Stimulated activated CD8-positive, alpha-beta memory T cell treated with anti-CD3 and anti-CD28 coated beads, Interleukin-4, amount 100 ng/mL, for 24 hours (primary cell): ENCODE measurements around the gene RNF145.
"Not testable (repeated sequence)": the region's sequence is repeated elsewhere in the genome, so short reads cannot be mapped to it uniquely, and the experiment has no call there.

Experiments
- DNase-seq: peaks from one replicate; pipeline ENCODE4 v3.0.0-alpha.2; 2020; ENCODE audit warnings: low read depth

RNF145 gene

GRCh38 chr5:159190170-159190569 is 19.2 kb downstream of the RNF145 start:
- no peak for DNase-seq

DNA sequence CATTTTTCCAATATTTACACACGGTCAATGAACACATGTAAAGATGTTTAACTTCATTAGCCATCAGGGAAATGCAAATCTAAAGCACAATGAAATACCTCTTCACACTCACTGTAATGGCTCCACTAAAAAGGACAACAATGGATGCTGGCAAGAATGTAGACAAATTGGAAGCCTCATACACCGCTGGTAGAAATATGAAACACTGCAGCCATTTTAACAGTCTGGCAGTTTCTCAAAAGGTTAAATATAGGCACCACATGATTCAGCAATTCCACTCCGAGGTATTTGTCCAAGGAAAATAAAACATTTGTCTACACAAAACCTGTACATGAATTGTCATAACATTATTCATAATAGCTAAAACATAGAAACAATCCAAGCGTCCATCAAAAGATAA is 20.0 kb downstream of the RNF145 start:
- no peak for DNase-seq

DNA sequence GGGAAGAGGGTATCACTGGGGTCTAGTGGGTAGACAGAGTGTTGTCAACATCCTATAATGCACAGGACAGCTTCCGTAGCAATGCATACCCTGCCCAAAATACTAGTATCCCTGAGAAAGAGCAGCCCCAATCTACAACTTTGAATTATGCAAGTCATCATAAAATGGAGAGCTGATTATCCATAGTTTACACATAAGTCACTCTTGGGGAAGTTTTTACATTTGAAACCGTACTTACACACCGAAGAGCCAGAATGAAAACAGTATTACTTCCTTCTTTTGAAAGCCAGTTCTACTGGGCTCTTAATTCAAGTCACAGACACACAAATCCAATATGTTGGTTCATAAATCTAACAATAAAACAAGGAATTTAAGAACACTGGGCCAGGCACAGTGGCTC is 21.6 kb downstream of the RNF145 start:
- no peak for DNase-seq

- no peak for DNase-seq
These were observed 23.0 kb downstream of the RNF145 start for GRCh38 chr5:159186319-159186718.

- DNase-seq: no peak
These were observed 23.6 kb downstream of the RNF145 start for GRCh38 chr5:159185773-159186172.

DNA sequence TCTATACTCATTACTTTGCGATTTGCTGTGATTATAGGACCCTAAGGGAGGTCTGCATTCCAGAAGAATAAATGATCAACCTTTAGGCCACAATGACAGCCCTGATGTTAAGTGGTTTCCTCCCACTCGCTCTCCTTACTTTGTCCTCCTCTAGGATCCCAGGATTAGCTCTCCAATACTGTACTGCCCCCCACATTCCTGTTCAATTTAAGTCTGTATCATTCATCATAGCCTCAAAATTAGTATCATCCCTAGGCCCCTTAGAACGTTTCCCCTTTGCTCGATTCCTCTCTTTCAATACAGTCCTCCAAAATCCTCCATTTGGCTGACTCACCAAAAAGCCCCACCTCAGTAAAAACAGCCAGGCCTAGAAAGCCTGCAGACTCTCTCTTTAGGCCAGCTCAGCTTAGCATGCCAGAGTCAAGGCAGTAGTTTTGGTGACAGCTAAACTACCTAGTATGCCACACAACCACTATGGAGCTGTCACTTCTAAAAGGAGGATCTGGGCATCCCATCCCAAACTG is 24.4 kb downstream of the RNF145 start:
- no peak for DNase-seq

DNA sequence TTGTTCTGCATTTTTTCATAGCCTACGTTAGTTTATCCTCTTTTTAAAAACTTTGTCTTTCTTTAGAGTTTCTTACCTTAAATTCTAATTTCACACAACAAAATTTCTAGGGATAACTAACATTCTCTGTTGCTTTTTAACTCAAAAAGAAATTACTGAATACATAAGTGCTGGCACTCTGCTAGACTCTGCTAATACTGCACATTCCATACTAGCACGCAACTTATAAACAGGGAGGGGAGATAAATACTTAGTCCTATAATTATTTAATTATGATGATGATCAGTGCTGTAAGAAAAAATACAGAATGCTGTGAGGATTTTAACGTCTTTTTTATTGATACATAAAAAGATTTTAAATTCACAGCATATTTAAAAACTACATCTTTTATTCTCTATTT is 25.1 kb downstream of the RNF145 start:
- DNase-seq: no peak

GRCh38 chr5:159183247-159183646 is 26.1 kb downstream of the RNF145 start:
- DNase-seq: no peak

- DNase-seq: no peak
These were observed 26.7 kb downstream of the RNF145 start for GRCh38 chr5:159182691-159183090.

DNA sequence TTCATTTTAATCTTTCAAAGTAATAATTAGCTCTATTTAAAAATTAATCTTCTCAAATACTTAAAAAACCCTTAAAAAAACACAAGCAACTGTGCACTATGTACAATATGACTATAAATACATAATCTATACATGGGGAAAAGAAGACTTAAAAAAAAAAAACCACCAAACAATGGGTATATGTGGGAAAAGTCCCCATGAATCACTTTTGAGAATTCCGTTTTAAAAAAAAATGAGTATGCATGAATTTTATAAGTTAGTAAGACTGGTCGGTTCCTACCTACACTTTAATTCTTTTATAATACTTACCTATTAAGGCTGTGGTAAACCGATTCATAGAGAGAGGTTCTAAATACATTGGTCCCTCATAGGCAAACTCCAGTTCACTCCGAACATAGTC is 27.7 kb downstream of the RNF145 start:
- no peak for DNase-seq

GRCh38 chr5:159181152-159181551 is 28.2 kb downstream of the RNF145 start:
- no peak for DNase-seq

GRCh38 chr5:159179529-159180305 is 29.6 kb downstream of the RNF145 start:
- DNase-seq: no peak

DNA sequence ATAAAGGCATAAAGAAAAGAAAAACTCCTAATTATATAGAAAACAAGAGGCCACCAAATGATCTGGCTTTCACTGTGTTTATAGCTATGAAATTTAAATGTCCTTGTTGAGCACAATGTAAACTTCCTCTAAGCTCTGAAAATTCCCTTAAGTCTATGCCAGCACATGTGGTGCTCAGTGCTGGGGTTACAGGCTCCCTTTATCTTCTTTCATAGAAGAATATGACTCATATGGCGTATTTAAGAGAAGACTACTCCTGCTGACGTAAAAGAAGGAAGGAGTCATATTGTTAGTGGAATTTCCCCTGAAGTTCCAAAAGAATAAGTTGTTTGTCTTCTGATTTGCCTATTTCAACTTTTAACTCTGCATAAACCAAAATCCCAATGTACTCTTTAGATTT is 30.4 kb downstream of the RNF145 start:
- no peak for DNase-seq

DNA sequence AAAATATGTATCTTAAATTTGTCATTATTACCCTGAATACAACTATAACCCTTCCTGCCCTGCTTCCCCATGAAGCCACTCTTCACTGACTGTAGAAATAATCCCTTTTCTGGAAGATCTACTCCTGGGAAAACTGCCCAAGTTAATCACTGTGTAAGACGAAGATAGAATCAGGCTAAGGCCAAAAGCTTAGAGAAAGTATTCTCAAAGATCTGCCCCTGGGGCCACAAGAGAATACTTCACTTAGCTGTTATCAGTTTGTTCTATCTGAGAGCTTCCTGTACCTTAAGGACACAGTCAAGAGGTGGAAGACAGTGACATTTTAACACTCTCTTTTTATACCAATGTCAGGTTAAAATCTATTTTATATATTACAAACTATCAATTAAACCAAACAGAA is 33.8 kb downstream of the RNF145 start:
- no peak for DNase-seq

DNA sequence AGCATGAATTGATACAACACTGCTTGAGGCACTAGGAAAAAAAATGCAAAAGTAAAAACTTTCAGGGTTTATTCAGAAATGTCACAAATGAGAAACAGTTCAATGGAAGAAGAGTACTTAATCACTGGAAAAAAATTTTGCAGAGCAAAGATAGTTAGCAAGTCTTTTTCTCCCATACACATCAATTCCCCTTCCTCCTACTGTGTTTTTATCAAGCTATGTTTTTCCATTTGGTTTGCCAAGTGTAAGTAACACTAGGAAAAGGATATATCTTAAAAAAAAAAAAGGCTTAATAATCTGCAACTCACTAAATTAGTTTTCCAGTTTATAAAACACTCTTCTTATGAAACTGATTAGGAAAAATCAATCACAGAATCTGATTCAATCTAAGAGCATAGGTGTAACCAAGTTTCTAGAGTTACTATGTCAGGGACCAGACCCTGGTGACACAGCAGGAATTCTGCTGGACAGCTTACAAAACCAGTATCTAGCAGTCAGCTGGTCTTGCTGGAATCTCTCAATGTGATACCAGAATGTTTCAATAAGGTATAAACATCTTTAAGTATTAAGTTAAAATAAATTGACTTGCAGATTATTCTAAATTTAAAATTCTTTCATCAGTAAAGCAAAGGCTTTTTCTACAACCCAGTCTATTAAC is 34.7 kb downstream of the RNF145 start:
- no peak for DNase-seq

DNA sequence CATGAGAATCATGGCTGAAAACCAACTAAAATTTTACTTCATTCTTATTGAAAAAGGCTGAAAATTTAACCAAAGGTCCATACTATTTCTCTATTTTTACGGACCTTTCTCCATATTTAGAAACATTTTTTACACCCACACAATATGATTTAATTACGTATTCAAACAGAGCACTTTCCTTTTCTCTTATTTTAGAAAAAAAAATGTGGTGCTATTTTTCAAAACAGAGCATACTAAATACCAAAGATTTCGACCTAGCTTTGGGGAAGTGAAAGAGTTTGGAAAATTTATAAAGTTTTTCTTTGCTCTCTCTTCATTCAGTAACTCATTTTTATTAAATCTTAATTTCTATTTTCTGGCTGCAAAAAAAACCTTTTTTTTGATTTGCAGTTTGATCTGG is 38.1 kb downstream of the RNF145 start:
- no peak for DNase-seq

DNA sequence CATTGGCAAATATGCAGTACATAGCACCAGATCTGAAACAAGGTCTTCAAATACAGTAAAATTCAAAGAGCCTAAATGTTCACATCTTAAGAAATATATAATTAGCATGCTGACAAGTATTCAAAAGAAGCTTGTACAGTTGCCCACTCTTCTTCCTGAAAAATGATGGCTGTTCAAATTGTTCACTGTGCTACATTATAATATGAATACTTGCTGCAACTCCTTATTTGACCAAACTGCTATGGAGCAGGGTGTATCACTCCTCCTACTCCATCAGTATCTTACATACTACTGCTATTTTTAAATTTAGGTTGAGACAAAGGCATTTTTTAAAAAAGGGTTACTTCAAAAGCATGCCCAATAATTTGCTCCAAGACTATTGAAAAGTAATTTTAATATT is 39.3 kb downstream of the RNF145 start:
- no peak for DNase-seq

GRCh38 chr5:159166416-159166815 is 42.9 kb downstream of the RNF145 start:
- no peak for DNase-seq

- no peak for DNase-seq
These were observed 45.7 kb downstream of the RNF145 start for GRCh38 chr5:159163701-159164046.

DNA sequence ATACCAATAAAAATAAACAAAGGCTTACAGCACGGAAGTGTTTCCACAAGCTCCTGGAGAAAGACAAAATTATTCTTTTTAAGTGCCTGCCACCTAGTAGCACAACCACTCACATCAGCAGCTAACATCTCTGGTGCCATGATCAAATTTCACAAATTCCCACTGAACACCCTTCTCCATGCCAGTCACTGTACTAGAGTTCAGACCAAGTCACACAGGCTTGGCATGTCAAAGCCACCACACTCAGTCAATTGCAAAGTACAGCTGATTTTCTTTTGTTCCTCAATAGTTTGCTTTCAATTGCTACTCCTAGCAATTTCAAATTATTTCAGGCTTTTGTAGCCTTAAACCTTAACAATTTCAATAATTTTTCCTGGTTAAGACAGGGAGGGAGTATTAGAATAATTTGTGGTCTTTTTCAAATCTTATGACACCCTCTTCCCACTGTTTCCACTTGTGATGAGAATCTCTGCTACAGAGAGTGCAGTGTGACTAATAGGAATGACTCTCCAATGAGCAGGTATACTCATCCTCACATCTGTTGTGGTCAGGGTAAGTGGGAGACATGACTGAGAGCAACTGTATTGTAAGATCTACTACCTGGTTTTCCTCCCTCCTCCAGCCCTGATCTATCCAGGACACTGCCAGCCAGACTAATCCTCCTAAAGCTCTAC is 46.2 kb downstream of the RNF145 start:
- DNase-seq: no peak

GRCh38 chr5:159161361-159162214 is 47.8 kb downstream of the RNF145 start:
- no peak for DNase-seq

- DNase-seq: not testable (repeated sequence)
These were observed 50.7 kb downstream of the RNF145 start for GRCh38 chr5:159158553-159159091.
